GM18909 (cell line): ENCODE data around the gene GNE.
"Not testable (repeated sequence)": the region's sequence is repeated elsewhere in the genome, so short reads cannot be mapped to it uniquely, and the experiment has no call there.

Experiments used
- ATAC-seq: cut with Tn5 transposase; IDR thresholded peaks from one replicate; pipeline ENCODE4 v1.9.1; 2021; ENCODE audit warnings: mild to moderate bottlenecking; ENCODE audit not compliant: unreplicated experiment, poor library complexity

Gene GNE

GRCh38 chr9:36258208-36258995 is at the start of gene GNE:
TSS of gene GNE (minus strand) at chr9:36258448. CDS start at chr9:36249355, 9,093 bp downstream.
- peak; percentile 89 for ATAC-seq

- ATAC-seq = no peak
Measured at GRCh38 chr9:36306471-36307306, 48.4 kb upstream of the GNE start.

- not testable (repeated sequence) for ATAC-seq
Measured at GRCh38 chr9:36304366-36304765, 46.1 kb upstream of the GNE start.

- no peak for ATAC-seq
Measured at GRCh38 chr9:36301227-36301626, 43.0 kb upstream of the GNE start.

- ATAC-seq = no peak
Measured at GRCh38 chr9:36298566-36298965, 40.3 kb upstream of the GNE start.

GRCh38 chr9:36297798-36298197 is 39.5 kb upstream of the GNE start:
- ATAC-seq = no peak

- not testable (repeated sequence) for ATAC-seq
Measured at GRCh38 chr9:36294996-36295395, 36.7 kb upstream of the GNE start.

GRCh38 chr9:36293918-36294317 is 35.7 kb upstream of the GNE start:
- ATAC-seq = no peak

- no peak for ATAC-seq
Measured at GRCh38 chr9:36293171-36293570, 34.9 kb upstream of the GNE start.

GRCh38 chr9:36292641-36293040 is 34.4 kb upstream of the GNE start:
- no peak for ATAC-seq

- ATAC-seq = no peak
Measured at GRCh38 chr9:36290996-36291395, 32.7 kb upstream of the GNE start.

GRCh38 chr9:36289836-36290435 is 31.7 kb upstream of the GNE start:
- no peak for ATAC-seq

GRCh38 chr9:36288070-36288469 is 29.8 kb upstream of the GNE start:
- ATAC-seq = no peak

- no peak for ATAC-seq
Measured at GRCh38 chr9:36286388-36286787, 28.1 kb upstream of the GNE start.

GRCh38 chr9:36284226-36284625 is 26.0 kb upstream of the GNE start:
- ATAC-seq = no peak

GRCh38 chr9:36282275-36282674 is 24.0 kb upstream of the GNE start:
- no peak for ATAC-seq

- no peak for ATAC-seq
Measured at GRCh38 chr9:36280989-36281388, 22.7 kb upstream of the GNE start.

GRCh38 chr9:36278243-36278642 is 20.0 kb upstream of the GNE start:
- ATAC-seq = no peak

GRCh38 chr9:36276781-36277181 is 18.5 kb upstream of the GNE start:
- ATAC-seq = no peak

- no peak for ATAC-seq
Measured at GRCh38 chr9:36276254-36276653, 18.0 kb upstream of the GNE start.

GRCh38 chr9:36275060-36275459 is 16.8 kb upstream of the GNE start:
- no peak for ATAC-seq
